GM12891 (cell line): ENCODE measurements around the gene DEPDC5.
"Not testable (repeated sequence)": the region's sequence is repeated elsewhere in the genome, so short reads cannot be mapped to it uniquely, and the experiment has no call there.

Experiments used
- PAX5 ChIP-seq: IDR thresholded peaks from 2 replicates; pipeline ENCODE4 v1.6.1; 2011; ENCODE audit warnings: low read length, moderate library complexity, mild to moderate bottlenecking; ENCODE audit not compliant: insufficient read depth, severe bottlenecking
- POLR2A ChIP-seq: IDR thresholded peaks from 2 replicates; pipeline ENCODE4 v1.6.1; 2011; ENCODE audit warnings: low read depth, low read length, control low read depth
- POLR2AphosphoS5 ChIP-seq: IDR thresholded peaks from 2 replicates; pipeline ENCODE4 v1.6.1; 2011; ENCODE audit warnings: low read depth, low read length, control low read depth
- POU2F2 ChIP-seq: IDR thresholded peaks from 2 replicates; pipeline ENCODE4 v1.6.1; 2011; ENCODE audit warnings: low read depth, mild to moderate bottlenecking, control low read depth, low read length, moderate library complexity
- SPI1 ChIP-seq: IDR thresholded peaks from 2 replicates; pipeline ENCODE4 v1.6.1; 2011; ENCODE audit warnings: low read depth, low read length, control low read depth
- TAF1 ChIP-seq: IDR thresholded peaks from 2 replicates; pipeline ENCODE4 v1.6.1; 2011; ENCODE audit warnings: low read depth, low read length, control low read depth

GRCh38 chr22:31740314-31740713 is 13.5 kb upstream of the DEPDC5 start:
- not testable (repeated sequence) for TF ChIP-seq POLR2AphosphoS5, POLR2A, TAF1, SPI1, PAX5, POU2F2
